Glutamatergic neuron (in vitro differentiated cells): Measurements from ENCODE around the gene AGBL4. TPM values are rescaled to one million over a fixed set of nuclear protein-coding genes. Genes with fewer than 3 reads are reported as not detected.

Experiments used
- DNase-seq: peaks from one replicate; pipeline ENCODE4 v3.0.0; 2022
- H3K27ac Mint-ChIP-seq: one replicate; pipeline ENCODE4 v1.8.0; 2020; ENCODE audit warnings: mild to moderate bottlenecking, mixed read lengths, inconsistent platforms; ENCODE audit not compliant: unreplicated experiment
- H3K27me3 Mint-ChIP-seq: one replicate; pipeline ENCODE4 v1.8.0; 2020; ENCODE audit warnings: mild to moderate bottlenecking, moderate library complexity, mixed read lengths, inconsistent platforms; ENCODE audit not compliant: unreplicated experiment
- H3K36me3 Mint-ChIP-seq: one replicate; pipeline ENCODE4 v1.8.0; 2020; ENCODE audit warnings: mild to moderate bottlenecking, mixed read lengths, inconsistent platforms; ENCODE audit not compliant: unreplicated experiment
- H3K4me1 Mint-ChIP-seq: one replicate; pipeline ENCODE4 v1.8.0; 2020; ENCODE audit warnings: mild to moderate bottlenecking, low read depth, mixed read lengths, inconsistent platforms; ENCODE audit not compliant: unreplicated experiment
- H3K4me3 Mint-ChIP-seq: one replicate; pipeline ENCODE4 v1.8.0; 2020; ENCODE audit warnings: mild to moderate bottlenecking, mixed read lengths, inconsistent platforms; ENCODE audit not compliant: unreplicated experiment
- H3K9me3 Mint-ChIP-seq: one replicate; pipeline ENCODE4 v1.8.0; 2020; ENCODE audit warnings: mild to moderate bottlenecking, moderate library complexity, mixed read lengths, inconsistent platforms; ENCODE audit not compliant: unreplicated experiment
- total RNA-seq: library from RNA; stranded (reverse); fragmentation: NEBNext Ultra II Directional; extraction: Animal tissue kit (Norgen Biotek cat#: 25700); gene quantifications from one replicate; pipeline ENCODE4 v1.2.1, GENCODE V29; 2021; ENCODE audit not compliant: unreplicated experiment
- TF ChIP-seq, protein P1 (sequence below): fragments of 200-600 bp; sonication (generic); IDR thresholded peaks from one replicate; pipeline ENCODE4 v1.5.0; 2021; ENCODE audit not compliant: partially characterized antibody, unreplicated experiment

Gene AGBL4
- total RNA-seq, 1 donor from 2014 or later: 3.5 TPM

- DNase-seq: no peak
- TF ChIP-seq, protein P1, sequence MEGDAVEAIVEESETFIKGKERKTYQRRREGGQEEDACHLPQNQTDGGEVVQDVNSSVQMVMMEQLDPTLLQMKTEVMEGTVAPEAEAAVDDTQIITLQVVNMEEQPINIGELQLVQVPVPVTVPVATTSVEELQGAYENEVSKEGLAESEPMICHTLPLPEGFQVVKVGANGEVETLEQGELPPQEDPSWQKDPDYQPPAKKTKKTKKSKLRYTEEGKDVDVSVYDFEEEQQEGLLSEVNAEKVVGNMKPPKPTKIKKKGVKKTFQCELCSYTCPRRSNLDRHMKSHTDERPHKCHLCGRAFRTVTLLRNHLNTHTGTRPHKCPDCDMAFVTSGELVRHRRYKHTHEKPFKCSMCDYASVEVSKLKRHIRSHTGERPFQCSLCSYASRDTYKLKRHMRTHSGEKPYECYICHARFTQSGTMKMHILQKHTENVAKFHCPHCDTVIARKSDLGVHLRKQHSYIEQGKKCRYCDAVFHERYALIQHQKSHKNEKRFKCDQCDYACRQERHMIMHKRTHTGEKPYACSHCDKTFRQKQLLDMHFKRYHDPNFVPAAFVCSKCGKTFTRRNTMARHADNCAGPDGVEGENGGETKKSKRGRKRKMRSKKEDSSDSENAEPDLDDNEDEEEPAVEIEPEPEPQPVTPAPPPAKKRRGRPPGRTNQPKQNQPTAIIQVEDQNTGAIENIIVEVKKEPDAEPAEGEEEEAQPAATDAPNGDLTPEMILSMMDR: no peak
- no peaks in the 10 kb centered on the region for H3K9me3 Mint-ChIP-seq
Measured at GRCh38 chr1:48761986-48762385, 1261.8 kb downstream of the AGBL4 start.

GRCh38 chr1:48761411-48761810 is 1262.3 kb downstream of the AGBL4 start:
- no peak for DNase-seq
- Mint-ChIP-seq H3K27ac (no peak overlapping the region), H3K4me3 (no peak overlapping the region), H3K4me1 (no peaks in the 10 kb centered on the region), H3K27me3 (no peaks in the 10 kb centered on the region), H3K36me3 (peaks cover 17% of the 10 kb centered on the region), H3K9me3 (no peaks in the 10 kb centered on the region)
- TF ChIP-seq, protein P1: no peak

More at GRCh38 chr1:48761986-48762385, 1261.8 kb downstream of the AGBL4 start:
- Mint-ChIP-seq H3K4me1 (no peaks in the 10 kb centered on the region), H3K27ac (no peak overlapping the region), H3K27me3 (no peaks in the 10 kb centered on the region), H3K4me3 (no peak overlapping the region), H3K36me3 (peaks cover 17% of the 10 kb centered on the region)

GRCh38 chr1:48760857-48761256 is 1262.9 kb downstream of the AGBL4 start:
- Mint-ChIP-seq H3K27ac (no peak overlapping the region), H3K4me1 (no peaks in the 10 kb centered on the region), H3K4me3 (no peak overlapping the region), H3K27me3 (no peaks in the 10 kb centered on the region), H3K9me3 (no peaks in the 10 kb centered on the region), H3K36me3 (peaks cover 13% of the 10 kb centered on the region)
- DNase-seq: no peak
- TF ChIP-seq, protein P1: no peak

DNA sequence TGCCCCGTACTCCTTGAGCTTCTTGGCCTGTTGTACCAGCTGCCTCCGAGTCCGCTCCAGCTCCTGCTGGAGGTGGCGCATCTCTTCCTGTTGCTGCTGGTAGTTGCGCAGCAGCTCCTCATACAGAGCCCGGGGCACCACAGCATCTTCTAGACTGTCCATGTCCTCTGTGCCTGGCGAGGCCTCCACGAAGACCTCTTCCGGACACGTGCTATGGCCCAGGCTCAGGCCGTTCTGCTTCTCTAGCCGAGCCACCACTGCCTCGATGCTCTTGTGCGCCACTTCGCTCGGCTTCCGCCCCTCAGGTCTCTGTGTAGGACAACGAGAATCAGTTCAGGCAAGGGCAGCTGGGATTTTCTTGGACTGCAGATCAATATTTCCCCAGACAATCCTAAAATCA is 1264.8 kb downstream of the AGBL4 start:
- Mint-ChIP-seq H3K4me1 (no peaks in the 10 kb centered on the region), H3K27ac (no peak overlapping the region), H3K4me3 (no peak overlapping the region), H3K9me3 (no peaks in the 10 kb centered on the region), H3K36me3 (peaks cover 5% of the 10 kb centered on the region), H3K27me3 (no peaks in the 10 kb centered on the region)
- DNase-seq: no peak
- TF ChIP-seq, protein P1: no peak

DNA sequence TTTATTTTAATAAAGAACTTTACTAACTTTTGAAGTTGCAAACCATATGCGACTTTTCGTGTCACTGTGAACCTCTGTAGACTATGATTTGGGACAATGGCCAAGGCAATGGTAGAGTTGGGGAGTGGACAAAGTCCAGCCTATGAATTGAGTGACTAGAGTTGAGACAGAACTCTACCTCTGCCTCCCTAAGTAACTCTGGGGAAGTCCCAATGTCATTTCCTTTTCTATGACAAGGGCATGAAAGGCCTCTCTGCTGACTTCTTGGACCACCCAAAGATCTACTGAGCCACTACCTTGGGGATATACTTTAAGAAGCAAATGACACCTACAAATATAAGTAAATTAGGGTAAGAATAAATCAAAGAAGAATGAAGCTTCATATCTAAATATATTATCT is 1266.4 kb downstream of the AGBL4 start:
- TF ChIP-seq, protein P1: no peak
- DNase-seq: no peak
- Mint-ChIP-seq H3K36me3 (peaks cover 5% of the 10 kb centered on the region), H3K27ac (no peak overlapping the region), H3K27me3 (no peaks in the 10 kb centered on the region), H3K4me3 (no peak overlapping the region), H3K4me1 (no peaks in the 10 kb centered on the region), H3K9me3 (no peaks in the 10 kb centered on the region)
